Sciatic nerve (tissue), 2 donors: ENCODE data around the gene CFAP73. TPM values are rescaled to one million over a fixed set of nuclear protein-coding genes. Genes with fewer than 3 reads are reported as not detected.

ENCODE experiments used
- ATAC-seq: fragments of 200-7000 bp; cut with Tn5 transposase; one replicate; pipeline ENCODE4 v1.9.1; 2020; ENCODE audit warnings: mild to moderate bottlenecking, moderate library complexity
- DNase-seq: peaks from one replicate; pipeline ENCODE4 v3.0.0-alpha.2; 2020; ENCODE audit warnings: low spot score
- intact Hi-C: fragments of 100-400 bp; cut with DNase I; formaldehyde crosslinking; loops from one replicate; pipeline ENCODE4 v1.14.2; 2022
- total RNA-seq: library from RNA; stranded (reverse); fragmentation: NEBNext Ultra II Directional; extraction: Animal tissue kit (Norgen Biotek cat#: 25700); gene quantifications from one replicate; pipeline ENCODE4 v1.2.1, GENCODE V29; 2021
- donor health status: DM: no; HTN: no; CAD: no.
- donor health status: DM: no; HTN: no; CAD: no.

Gene CFAP73
- 0.98 TPM for total RNA-seq

GRCh38 chr12:113149361-113150150, at the start of gene CFAP73:
CFAP73 (plus strand) TSS chr12:113149724; CDS start chr12:113149858, 134 bp downstream.
- peak; percentile 75 for DNase-seq
- intact Hi-C loops: no loop called here

GRCh38 chr12:113099764-113100163, 49.8 kb upstream of the CFAP73 start:
- intact Hi-C loops: no loop called here
- ATAC-seq (no peak), DNase-seq (no peak)

More at GRCh38 chr12:113149361-113150150, at the start of gene CFAP73:
- ATAC-seq: peak; percentile 84

DNA sequence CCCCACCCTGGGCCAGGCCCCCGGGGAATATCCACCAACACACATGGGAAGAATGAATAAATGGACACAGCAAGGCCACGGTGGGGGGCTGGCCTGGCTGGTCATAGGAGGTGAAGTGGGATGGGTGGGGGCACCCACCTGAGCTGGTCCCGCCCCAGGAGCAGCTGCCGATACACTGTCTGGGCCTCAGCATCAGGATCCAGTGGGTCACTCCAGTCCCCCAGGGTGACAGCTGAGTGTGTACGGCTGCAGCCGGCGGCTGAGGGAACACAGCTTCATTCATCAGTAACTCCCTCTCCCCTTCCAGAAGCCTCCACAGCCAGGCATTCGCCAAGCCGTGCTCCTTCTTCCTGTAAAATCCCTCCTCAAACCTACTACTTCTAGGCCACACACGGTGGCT, 47.8 kb upstream of the CFAP73 start:
- no peak for ATAC-seq
- intact Hi-C loops: no loop called here
- DNase-seq: no peak

DNA sequence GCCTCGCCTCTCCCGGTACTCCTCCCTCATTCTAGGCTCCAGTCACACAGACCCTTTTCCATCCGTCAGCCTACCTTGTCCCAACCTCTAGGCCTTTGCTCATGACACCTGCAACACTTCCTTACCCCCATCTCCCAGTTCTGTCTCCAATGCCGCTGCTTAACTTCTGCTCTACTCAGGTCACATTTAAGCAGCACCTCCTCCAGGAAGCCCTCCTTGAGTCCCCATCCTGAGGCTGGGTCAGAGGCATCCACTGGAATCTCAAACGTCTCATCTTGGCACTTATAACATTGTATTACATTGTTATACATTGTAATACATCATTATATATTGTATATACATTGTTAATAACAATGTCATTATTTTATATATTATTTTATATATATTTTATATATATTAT, 46.7 kb upstream of the CFAP73 start:
- intact Hi-C loops: no loop called here
- DNase-seq (no peak), ATAC-seq (no peak)

- ATAC-seq (no peak), DNase-seq (no peak)
- intact Hi-C loops: no loop called here
Observed at GRCh38 chr12:113103756-113104450, 45.6 kb upstream of the CFAP73 start.

DNA sequence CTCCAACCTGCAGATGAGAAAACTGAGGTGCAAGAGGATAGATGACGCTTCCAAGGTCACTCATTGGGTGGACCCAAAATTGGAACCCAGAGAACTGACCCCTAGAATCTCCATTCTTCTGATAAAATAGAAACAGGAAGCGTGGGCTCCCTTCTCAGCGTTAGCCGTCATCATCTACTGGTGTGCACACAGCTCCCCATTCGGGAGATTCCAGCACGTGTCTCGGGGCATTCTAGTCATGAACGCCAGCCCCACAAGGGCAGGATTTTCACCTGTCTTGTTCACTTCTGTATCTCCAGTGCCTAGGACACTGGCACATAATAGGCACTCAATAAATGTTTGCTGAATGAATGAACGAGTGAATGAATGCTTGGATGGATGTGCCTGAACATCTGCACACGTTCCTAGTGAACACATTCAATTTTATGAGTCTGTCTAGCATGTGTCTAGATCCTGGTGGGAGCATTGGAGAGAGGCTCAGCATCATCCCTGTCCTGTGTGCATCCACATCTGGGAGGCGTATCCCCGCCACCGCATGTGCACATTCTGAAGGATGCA, 44.5 kb upstream of the CFAP73 start:
- DNase-seq: no peak
- intact Hi-C loops: no loop called here

DNA sequence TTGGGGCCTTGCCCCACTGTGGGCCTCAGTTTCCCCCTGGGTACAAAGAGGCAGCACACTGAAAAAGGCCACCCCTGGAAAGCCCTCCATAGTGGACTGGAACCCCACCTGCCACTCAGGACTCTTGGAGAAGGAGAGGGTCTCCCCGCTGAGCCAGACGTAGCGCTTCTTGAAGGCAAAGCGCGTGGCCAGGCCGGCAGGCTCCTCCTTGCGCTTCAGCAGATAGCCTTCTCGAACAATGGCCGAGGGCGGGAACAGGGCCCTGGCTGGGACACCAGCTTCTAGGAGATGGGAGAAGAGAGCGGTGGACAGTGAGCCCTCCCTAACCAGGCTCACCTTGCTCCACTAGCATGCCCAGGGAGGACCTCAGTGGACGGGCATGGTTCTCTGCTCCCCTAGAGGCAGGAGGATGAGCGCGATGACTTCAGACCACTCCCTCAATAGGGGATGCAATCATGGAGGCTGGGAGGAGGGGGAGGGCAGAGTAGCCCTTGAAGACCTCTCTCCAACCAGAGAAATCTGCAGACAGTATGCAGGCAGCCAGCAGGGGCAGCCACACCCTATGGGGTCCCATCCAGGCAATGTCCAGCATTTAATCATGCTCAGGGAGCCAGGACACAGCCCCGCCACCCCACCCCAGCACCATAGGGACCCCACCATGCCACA, 43.8 kb upstream of the CFAP73 start:
- intact Hi-C loops: no loop called here
- DNase-seq (no peak), ATAC-seq (no peak)

More for the DNA sequence above, 44.5 kb upstream of the CFAP73 start:
- no peak for ATAC-seq

DNA sequence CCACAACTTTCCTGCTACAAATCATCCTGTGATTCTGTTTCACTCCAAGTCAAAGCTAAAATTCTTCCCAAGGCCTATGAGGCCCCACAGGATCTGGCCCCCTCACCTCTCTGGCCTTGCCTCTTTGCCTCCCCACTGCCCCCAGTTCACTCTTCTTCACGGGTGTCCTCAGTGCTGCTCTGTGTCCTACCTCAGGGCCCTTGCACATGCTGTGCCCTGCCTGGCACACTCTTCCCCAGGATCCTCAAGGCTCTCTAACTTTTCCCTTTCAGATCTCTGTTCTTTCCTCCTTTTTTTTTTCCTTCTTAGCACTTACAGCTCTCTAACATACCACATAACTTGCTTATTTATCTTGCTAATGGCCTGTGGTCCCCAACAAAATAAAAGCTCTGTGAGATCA, 43.2 kb upstream of the CFAP73 start:
- intact Hi-C loops: no loop called here
- DNase-seq (no peak), ATAC-seq (no peak)

- DNase-seq (no peak), ATAC-seq (no peak)
- intact Hi-C loops: no loop called here
Observed at GRCh38 chr12:113108308-113108707, 41.2 kb upstream of the CFAP73 start.

- no peak for DNase-seq
- intact Hi-C loops: no loop called here
Observed at GRCh38 chr12:113109360-113109759, 40.2 kb upstream of the CFAP73 start.

DNA sequence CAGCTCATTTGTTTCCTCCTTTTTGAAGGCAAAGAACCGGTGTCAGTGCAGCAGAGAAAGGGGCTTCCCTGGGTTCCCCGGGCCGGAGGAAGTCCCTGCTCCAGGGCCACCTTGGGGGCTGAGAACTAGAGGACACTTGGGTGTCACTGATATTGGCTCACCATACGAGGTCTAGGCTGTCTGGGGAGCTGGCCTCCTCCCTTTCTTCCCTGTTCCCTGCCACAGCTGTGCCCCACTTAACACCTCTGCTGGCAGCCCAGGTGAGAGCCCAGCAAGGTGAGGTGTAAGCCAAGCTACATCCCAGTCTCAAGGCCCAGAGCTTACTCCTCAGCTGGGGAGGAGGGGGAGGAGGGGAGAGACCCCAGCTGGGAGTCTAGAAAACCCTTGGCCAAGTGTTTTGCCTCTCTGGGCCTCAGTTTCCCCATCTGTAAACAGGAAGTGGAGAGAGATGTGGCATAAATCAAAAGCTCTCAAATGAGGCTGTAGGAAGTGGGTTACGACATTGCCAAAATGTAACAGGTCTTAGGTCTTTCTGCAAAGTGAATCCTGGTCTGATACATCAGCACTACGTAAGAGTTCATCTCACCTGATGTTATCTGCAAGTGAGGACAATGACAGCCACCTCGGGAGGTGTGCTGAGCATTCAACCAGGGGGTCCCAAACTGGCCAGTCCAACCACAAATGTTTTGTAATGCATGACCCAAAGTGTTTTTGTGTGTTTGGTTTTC, 39.5 kb upstream of the CFAP73 start:
- ATAC-seq: no peak
- DNase-seq: no peak
- intact Hi-C loops: no loop called here

More at GRCh38 chr12:113109360-113109759, 40.2 kb upstream of the CFAP73 start:
- no peak for ATAC-seq

DNA sequence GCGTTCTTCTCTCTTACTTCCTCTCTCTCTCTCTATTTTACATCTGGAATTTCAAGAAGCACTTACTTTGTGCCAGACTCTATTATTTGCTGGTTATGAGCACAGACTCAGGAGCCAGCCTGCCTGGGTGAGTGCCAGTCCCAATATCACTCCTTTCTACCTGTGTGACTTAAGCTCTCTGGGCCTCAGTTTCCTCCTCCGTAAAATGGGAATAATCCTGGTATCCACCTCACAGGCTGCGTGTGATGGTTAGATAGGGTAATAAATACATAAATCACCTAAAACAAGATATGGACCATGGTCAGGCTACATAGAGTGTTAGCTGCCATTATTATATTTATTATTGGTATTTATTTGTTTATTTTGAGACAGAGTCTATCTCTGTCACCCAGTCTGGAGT, 38.3 kb upstream of the CFAP73 start:
- ATAC-seq (no peak), DNase-seq (no peak)
- intact Hi-C loops: no loop called here

DNA sequence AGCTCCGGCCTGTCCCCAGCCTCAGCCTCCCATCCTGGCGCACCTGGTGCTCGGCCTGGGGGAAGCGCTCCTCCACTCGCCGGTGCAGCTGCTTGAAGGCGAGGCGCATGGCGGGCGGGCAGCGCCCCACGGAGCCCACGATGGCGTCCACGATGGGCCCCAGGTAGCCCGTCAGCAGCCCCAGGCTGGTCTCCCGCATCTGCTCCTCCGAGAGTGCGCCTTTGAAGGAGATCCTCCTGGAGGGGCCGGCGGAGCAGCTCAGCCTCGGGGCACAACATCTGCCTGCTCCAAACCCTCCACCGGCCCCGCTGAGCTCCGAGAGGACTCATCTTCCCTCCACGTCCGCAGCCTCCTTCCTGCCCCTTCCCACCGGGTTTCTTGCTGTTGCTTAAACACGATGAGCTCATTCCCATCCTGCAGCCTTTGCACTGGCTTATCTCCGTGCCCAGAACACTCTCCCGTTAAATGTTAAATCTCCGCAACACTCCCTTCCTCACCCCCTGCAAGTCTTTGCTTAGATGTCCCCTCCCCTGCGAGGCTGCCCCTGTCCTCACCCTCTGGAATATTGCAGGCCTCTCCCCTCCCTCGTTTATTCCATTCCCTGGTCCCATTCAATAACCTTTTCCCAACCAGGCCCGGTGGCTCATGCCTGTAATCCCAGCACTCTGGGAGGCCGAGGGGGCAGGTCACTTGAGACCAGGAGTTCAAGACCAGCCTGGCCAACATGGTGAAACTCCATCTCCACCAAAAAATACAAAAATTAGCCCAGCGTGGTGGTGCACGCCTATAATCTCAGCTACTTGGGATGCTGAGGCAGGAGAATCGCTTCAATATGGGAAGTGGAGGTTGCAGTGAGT, 37.3 kb upstream of the CFAP73 start:
- intact Hi-C loops: no loop called here
- DNase-seq (no peak), ATAC-seq (no peak)

- intact Hi-C loops: no loop called here
- DNase-seq: no peak
- ATAC-seq: no peak
Observed at GRCh38 chr12:113113397-113113796, 36.1 kb upstream of the CFAP73 start.

- intact Hi-C loops: no loop called here
- no peak for ATAC-seq
- no peak for DNase-seq
Observed at GRCh38 chr12:113114447-113115178, 34.9 kb upstream of the CFAP73 start.

GRCh38 chr12:113115455-113116126, 33.9 kb upstream of the CFAP73 start:
- no peak for ATAC-seq

DNA sequence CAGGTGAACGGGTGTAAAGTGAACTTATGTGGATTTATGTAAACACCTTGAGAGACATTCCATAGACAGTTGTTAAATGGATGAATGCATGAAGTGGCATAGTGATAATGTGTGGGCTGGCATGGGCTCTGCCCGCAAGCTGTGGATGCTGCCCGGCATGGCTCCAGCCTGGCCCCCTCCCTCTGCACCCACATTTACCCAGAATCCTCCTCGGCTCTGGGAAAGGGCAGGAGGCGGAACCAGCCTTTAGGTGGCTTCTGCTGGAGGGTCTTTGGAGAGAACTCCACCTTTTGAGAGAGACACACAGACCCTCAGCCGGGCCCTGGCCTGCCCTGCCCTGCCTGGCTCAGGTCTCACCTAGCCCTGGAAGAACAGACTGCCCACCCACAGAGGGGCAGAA, 32.6 kb upstream of the CFAP73 start:
- ATAC-seq (no peak), DNase-seq (no peak)
- intact Hi-C loops: no loop called here

More at GRCh38 chr12:113115455-113116126, 33.9 kb upstream of the CFAP73 start:
- intact Hi-C loops: no loop called here
- no peak for DNase-seq
